Erythroblast (primary cell): ENCODE measurements around the gene AOAH.

Source experiments
- GATA1 ChIP-seq: IDR thresholded peaks from 2 replicates; pipeline ENCODE4 v1.6.1; 2011; ENCODE audit warnings: low read depth, mild to moderate bottlenecking, control low read depth, low read length, moderate library complexity
- POLR2A ChIP-seq: IDR thresholded peaks from 2 replicates; pipeline ENCODE4 v1.6.1; 2011; ENCODE audit warnings: mild to moderate bottlenecking, low read length

- TF ChIP-seq POLR2A (no peak), GATA1 (no peak)
Observed at GRCh38 chr7:36668750-36669149, 55.5 kb downstream of the AOAH start.
